ENCODE data around the gene FAM83E. TPM values are rescaled to one million over a fixed set of nuclear protein-coding genes. Genes with fewer than 3 reads are reported as not detected.

FAM83E gene
- total RNA-seq, 1 experiment from 2014 or later = 5.5 TPM

- DNase-seq (ENCODE audit: low spot score) = no peak
- BruUV-seq (replicated peaks) = no TSS peak
- Histone ChIP-seq H3K4me1 (ENCODE audit: insufficient read depth, low read length, poor library complexity, severe bottlenecking) (peaks cover 37% of the 10 kb centered on the region), H3K4me3 (ENCODE audit: low read depth, low read length, poor library complexity, severe bottlenecking) (peak within 1 kb of the TSS; percentile 67), H3K27me3 (replicated peaks; ENCODE audit: insufficient read depth, low read depth, low read length, poor library complexity) (no peaks in the 10 kb centered on the region), H3K9me3 (ENCODE audit: low read depth, low read length, poor library complexity, severe bottlenecking) (no peaks in the 10 kb centered on the region), H3K36me3 (ENCODE audit: insufficient read depth, low read length, poor library complexity, severe bottlenecking) (peaks cover 11% of the 10 kb centered on the region), H3K27ac (ENCODE audit: low read depth, low read length, poor library complexity, severe bottlenecking) (peak within 1 kb of the TSS; percentile 94)
- CTCF ChIA-PET = no interaction called here
- TF ChIP-seq CTCF (conservative IDR thresholded peaks at IDR 0.05; ENCODE audit: low read depth, low read length) = peak; percentile 22; the same call in 1 of the 2 replicates
- no peak for TF ChIP-seq EZH2 (IDR thresholded peaks at IDR 0.05; ENCODE audit: borderline replicate concordance, low read depth, low read length, poor library complexity, severe bottlenecking)
- intact Hi-C loops (cut with micrococcal nuclease; ENCODE audit: unreplicated experiment) = no loop called here
- POLR2A ChIA-PET (ENCODE audit: low non-redundant PET) = interaction anchor here (0.6 to 0.7 kb wide), 2 partner anchors 131 to 859 kb away, joined by 5 read pairs; no protein-coding TSS in a partner anchor
Observed at GRCh38 chr19:48636859-48637448, 22.1 kb upstream of the FAM83E start, which contains the start of gene DBP. Gene DBP, minus strand, starts transcription at chr19:48637379. Its CDS starts 385 bp downstream, at chr19:48636994.

GRCh38 chr19:48635966-48636858 is 21.3 kb upstream of the FAM83E start:
- H3K4me3 ChIP-seq (ENCODE audit: low read depth, low read length, poor library complexity, severe bottlenecking) = peak overlapping the region; percentile 67
- no peak for TF ChIP-seq EZH2 (IDR thresholded peaks at IDR 0.05; ENCODE audit: borderline replicate concordance, low read depth, low read length, poor library complexity, severe bottlenecking)
- TF ChIP-seq CTCF (conservative IDR thresholded peaks at IDR 0.05; ENCODE audit: low read depth, low read length) = no peak
- BruUV-seq (replicated peaks) = no TSS peak
- H3K4me1 ChIP-seq (ENCODE audit: insufficient read depth, low read length, poor library complexity, severe bottlenecking) = peaks cover 40% of the 10 kb centered on the region
- DNase-seq (ENCODE audit: low spot score) = peak; percentile 48
- POLR2A ChIA-PET (ENCODE audit: low non-redundant PET) = interaction anchor here (0.6 to 0.7 kb wide), 2 partner anchors 130 to 860 kb away, joined by 5 read pairs; no protein-coding TSS in a partner anchor
- intact Hi-C loops (cut with micrococcal nuclease; ENCODE audit: unreplicated experiment) = no loop called here
- CTCF ChIA-PET = no interaction called here
- H3K36me3 ChIP-seq (ENCODE audit: insufficient read depth, low read length, poor library complexity, severe bottlenecking) = peaks cover 18% of the 10 kb centered on the region
- no peaks in the 10 kb centered on the region for H3K9me3 ChIP-seq (ENCODE audit: low read depth, low read length, poor library complexity, severe bottlenecking)
- peak overlapping the region; percentile 91 for H3K27ac ChIP-seq (ENCODE audit: low read depth, low read length, poor library complexity, severe bottlenecking)
- no peaks in the 10 kb centered on the region for H3K27me3 ChIP-seq (replicated peaks; ENCODE audit: insufficient read depth, low read depth, low read length, poor library complexity)

GRCh38 chr19:48635263-48635965 is 20.5 kb upstream of the FAM83E start:
- ChIA-PET CTCF (no interaction called here), POLR2A (ENCODE audit: low non-redundant PET) (no interaction called here)
- Histone ChIP-seq H3K4me1 (ENCODE audit: insufficient read depth, low read length, poor library complexity, severe bottlenecking) (peaks cover 48% of the 10 kb centered on the region), H3K27ac (ENCODE audit: low read depth, low read length, poor library complexity, severe bottlenecking) (peak overlapping the region; percentile 91), H3K36me3 (ENCODE audit: insufficient read depth, low read length, poor library complexity, severe bottlenecking) (peaks cover 19% of the 10 kb centered on the region), H3K27me3 (replicated peaks; ENCODE audit: insufficient read depth, low read depth, low read length, poor library complexity) (no peaks in the 10 kb centered on the region), H3K9me3 (ENCODE audit: low read depth, low read length, poor library complexity, severe bottlenecking) (no peaks in the 10 kb centered on the region), H3K4me3 (ENCODE audit: low read depth, low read length, poor library complexity, severe bottlenecking) (peak overlapping the region; percentile 67)
- DNase-seq (ENCODE audit: low spot score) = peak; percentile 69
- intact Hi-C loops (cut with micrococcal nuclease; ENCODE audit: unreplicated experiment) = no loop called here
- BruUV-seq (replicated peaks) = no TSS peak
- TF ChIP-seq EZH2 (IDR thresholded peaks at IDR 0.05; ENCODE audit: borderline replicate concordance, low read depth, low read length, poor library complexity, severe bottlenecking) (no peak), CTCF (conservative IDR thresholded peaks at IDR 0.05; ENCODE audit: low read depth, low read length) (no peak)

Measured in A673 (cell line).